NCI-H2029 treated with DMSO at 0.1 percent for 48 hours (cell line): ENCODE data around the gene NMNAT3.
"Not testable (repeated sequence)": the region's sequence is repeated elsewhere in the genome, so short reads cannot be mapped to it uniquely, and the experiment has no call there.

Experiments used
- DNase-seq: peaks from one replicate; lab custom pipeline; 2025; lab: John Stamatoyannopoulos, UW

NMNAT3 gene

GRCh38 chr3:139583651-139584050, 94.1 kb downstream of the NMNAT3 start:
- DNase-seq: not testable (repeated sequence)

- DNase-seq: no peak
These were observed 99.0 kb downstream of the NMNAT3 start for GRCh38 chr3:139578783-139579182.

GRCh38 chr3:139577909-139578308, 99.9 kb downstream of the NMNAT3 start:
- DNase-seq: no peak

GRCh38 chr3:139577346-139577745, 100.4 kb downstream of the NMNAT3 start:
- DNase-seq: no peak

- DNase-seq: peak; percentile 13
These were observed 103.5 kb downstream of the NMNAT3 start for GRCh38 chr3:139574026-139574947.

- DNase-seq: no peak
These were observed 104.7 kb downstream of the NMNAT3 start for GRCh38 chr3:139572847-139573672.

GRCh38 chr3:139571711-139572110, 106.1 kb downstream of the NMNAT3 start:
- no peak for DNase-seq

- no peak for DNase-seq
These were observed 113.4 kb downstream of the NMNAT3 start for GRCh38 chr3:139564294-139564861.

- peak; percentile 37 for DNase-seq
These were observed 115.7 kb downstream of the NMNAT3 start for GRCh38 chr3:139561959-139562676.

GRCh38 chr3:139561255-139561817, 116.4 kb downstream of the NMNAT3 start:
- no peak for DNase-seq

- DNase-seq: no peak
These were observed 117.4 kb downstream of the NMNAT3 start for GRCh38 chr3:139560411-139560810.

GRCh38 chr3:139559541-139559940, 118.2 kb downstream of the NMNAT3 start:
- no peak for DNase-seq

- no peak for DNase-seq
These were observed 119.2 kb downstream of the NMNAT3 start for GRCh38 chr3:139558351-139559266.

- DNase-seq: no peak
These were observed 120.7 kb downstream of the NMNAT3 start for GRCh38 chr3:139557041-139557440.

GRCh38 chr3:139555249-139555648, 122.5 kb downstream of the NMNAT3 start:
- no peak for DNase-seq

- DNase-seq: no peak
These were observed 123.1 kb downstream of the NMNAT3 start for GRCh38 chr3:139554628-139555027.

GRCh38 chr3:139552632-139553365, 125.0 kb downstream of the NMNAT3 start:
- DNase-seq: no peak

GRCh38 chr3:139548801-139549200, 129.0 kb downstream of the NMNAT3 start:
- no peak for DNase-seq

GRCh38 chr3:139547666-139548065, 130.1 kb downstream of the NMNAT3 start:
- no peak for DNase-seq

- no peak for DNase-seq
These were observed 131.0 kb downstream of the NMNAT3 start for GRCh38 chr3:139546772-139547171.
